ENCODE measurements around the gene SERPINB2.

DNA sequence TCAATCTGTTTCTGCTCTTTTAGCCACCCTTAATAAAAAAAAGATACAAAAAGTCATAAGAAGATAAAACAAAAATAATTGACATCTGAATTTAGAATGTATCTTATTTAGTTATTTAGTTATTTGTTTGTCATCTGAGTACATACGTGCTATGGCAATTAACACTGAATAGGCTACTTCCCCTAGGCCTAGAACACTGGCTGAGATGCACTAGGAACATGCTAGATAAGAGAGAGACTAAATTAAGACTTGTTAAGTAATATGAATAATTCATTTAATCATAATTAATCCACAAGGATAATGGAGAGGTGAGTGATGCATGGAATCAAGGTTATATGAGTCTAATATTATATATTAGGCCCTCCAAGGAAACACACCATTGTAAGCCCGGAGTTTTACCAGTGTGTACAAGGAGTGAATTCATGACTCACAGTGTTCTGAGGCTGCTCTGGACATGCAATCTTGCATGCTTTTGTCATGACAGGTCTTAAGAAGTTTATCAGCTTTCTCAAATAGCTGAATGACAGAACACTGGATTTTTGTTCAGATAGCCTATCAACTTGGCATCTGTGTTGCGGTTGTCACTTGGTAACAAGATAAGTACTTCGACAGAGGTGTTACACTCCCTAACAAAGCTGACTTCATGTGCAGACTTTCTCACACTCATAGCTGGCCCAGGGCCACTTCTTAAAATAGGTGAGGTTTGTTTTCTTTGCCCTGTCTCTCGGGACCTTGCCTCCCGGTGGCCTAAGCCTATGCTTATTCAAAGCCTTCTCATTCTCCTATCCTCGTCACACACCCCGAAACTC is 5.0 kb upstream of the SERPINB2 start:
- TF ChIP-seq, protein P1, sequence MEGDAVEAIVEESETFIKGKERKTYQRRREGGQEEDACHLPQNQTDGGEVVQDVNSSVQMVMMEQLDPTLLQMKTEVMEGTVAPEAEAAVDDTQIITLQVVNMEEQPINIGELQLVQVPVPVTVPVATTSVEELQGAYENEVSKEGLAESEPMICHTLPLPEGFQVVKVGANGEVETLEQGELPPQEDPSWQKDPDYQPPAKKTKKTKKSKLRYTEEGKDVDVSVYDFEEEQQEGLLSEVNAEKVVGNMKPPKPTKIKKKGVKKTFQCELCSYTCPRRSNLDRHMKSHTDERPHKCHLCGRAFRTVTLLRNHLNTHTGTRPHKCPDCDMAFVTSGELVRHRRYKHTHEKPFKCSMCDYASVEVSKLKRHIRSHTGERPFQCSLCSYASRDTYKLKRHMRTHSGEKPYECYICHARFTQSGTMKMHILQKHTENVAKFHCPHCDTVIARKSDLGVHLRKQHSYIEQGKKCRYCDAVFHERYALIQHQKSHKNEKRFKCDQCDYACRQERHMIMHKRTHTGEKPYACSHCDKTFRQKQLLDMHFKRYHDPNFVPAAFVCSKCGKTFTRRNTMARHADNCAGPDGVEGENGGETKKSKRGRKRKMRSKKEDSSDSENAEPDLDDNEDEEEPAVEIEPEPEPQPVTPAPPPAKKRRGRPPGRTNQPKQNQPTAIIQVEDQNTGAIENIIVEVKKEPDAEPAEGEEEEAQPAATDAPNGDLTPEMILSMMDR (IDR thresholded peaks at IDR 0.05; ENCODE audit: low read depth, low read length), result no peak
- no peak for TF ChIP-seq EZH2phosphoT487 (IDR thresholded peaks at IDR 0.05; ENCODE audit: low read depth)
